B cell (primary cell): Measurements from ENCODE around the gene SULT2B1. TPM values are rescaled to one million over a fixed set of nuclear protein-coding genes. Genes with fewer than 3 reads are reported as not detected.

Experiments used
- ATAC-seq: fragments of 200-7000 bp; cut with Tn5 transposase; one replicate; pipeline ENCODE4 v1.10.0; 2021; ENCODE audit warnings: low read depth, mild to moderate bottlenecking, moderate number of reproducible peaks, moderate library complexity
- CTCF ChIA-PET: fragments of 350-600 bp; sonication (Branson Sonifier 250); formaldehyde crosslinking; loops from one replicate; lab custom pipeline; 2021; ENCODE audit warnings: antibody characterized with exemption, inconsistent platforms; lab: Charles Lee
- POLR2A ChIA-PET: fragments of 350-600 bp; sonication (Branson Sonifier 250); formaldehyde crosslinking; loops from one replicate; lab custom pipeline; 2021; ENCODE audit warnings: antibody characterized with exemption; lab: Charles Lee
- DNase-seq: peaks from one replicate; pipeline ENCODE4 v3.0.0; 2013
- H2AFZ ChIP-seq: 2 replicates; pipeline ENCODE4 v1.6.1; 2012; ENCODE audit warnings: mild to moderate bottlenecking, low read depth, low read length; ENCODE audit not compliant: insufficient read depth, poor library complexity, severe bottlenecking
- H3K27ac ChIP-seq, 2 donors: 1 replicate in 1 of 2; 2 replicates in 1 of 2; pipeline ENCODE4 v1.5.1; 2012 to 2013; ENCODE audit warnings: low read length in 2 of 2, mild to moderate bottlenecking in 2 of 2, moderate library complexity in 1 of 2
- H3K27me3 ChIP-seq, 4 experiments: fragments of 200-600 bp in 1 of 4; sonication (generic) in 1 of 4; replicated peaks in 1 of 4; 1 replicate in 2 of 4; 2 replicates in 2 of 4; pipeline versions ENCODE4 v1.6.1 to v1.7.0; 2013 to 2016; ENCODE audit warnings: low read length in 3 of 4, mild to moderate bottlenecking in 2 of 4, mixed read lengths in 1 of 4, moderate library complexity in 1 of 4; ENCODE audit not compliant: insufficient read depth in 4 of 4, control insufficient read depth in 3 of 4; ENCODE audit errors: control extremely low read depth in 1 of 4
- H3K36me3 ChIP-seq, 2 experiments: replicated peaks in 1 of 2; 1 replicate in 1 of 2; 2 replicates in 1 of 2; pipeline versions ENCODE4 v1.6.1 to v1.7.1; 2013; ENCODE audit warnings: low read length in 1 of 2; ENCODE audit not compliant: insufficient read depth in 2 of 2, control insufficient read depth in 1 of 2; ENCODE audit errors: control extremely low read depth in 1 of 2, extremely low read depth in 1 of 2
- H3K4me1 ChIP-seq, 2 donors: fragments of 200-600 bp in 1 of 2; sonication (generic) in 1 of 2; 1 replicate in 1 of 2; 2 replicates in 1 of 2; pipeline versions ENCODE4 v1.5.1 to v1.6.1; 2013 to 2017; ENCODE audit warnings: low read length in 2 of 2; ENCODE audit not compliant: control insufficient read depth in 2 of 2, insufficient read depth in 2 of 2
- H3K4me2 ChIP-seq: replicated peaks from 2 replicates; pipeline ENCODE3; 2012; ENCODE audit warnings: mild to moderate bottlenecking, low read depth, low read length; ENCODE audit not compliant: poor library complexity, severe bottlenecking
- H3K4me3 ChIP-seq, 5 experiments: fragments of 200-600 bp in 1 of 5; sonication (generic) in 1 of 5; 1 replicate in 3 of 5; 2 replicates in 2 of 5; pipeline versions ENCODE4 v1.5.1 to v1.7.0; 2011 to 2016; ENCODE audit warnings: low read length in 4 of 5, mild to moderate bottlenecking in 4 of 5, low read depth in 2 of 5, control low read depth in 1 of 5, moderate library complexity in 1 of 5; ENCODE audit not compliant: insufficient read depth in 1 of 5; ENCODE audit errors: control extremely low read depth in 1 of 5, extremely low read depth in 1 of 5
- H3K79me2 ChIP-seq: fragments of 200-600 bp; sonication (generic); one replicate; pipeline ENCODE4 v1.6.0; 2016; ENCODE audit warnings: low read length; ENCODE audit not compliant: control insufficient read depth, insufficient read depth
- H3K9ac ChIP-seq: fragments of 200-600 bp; sonication (generic); 2 replicates; pipeline ENCODE4 v1.6.1; 2017; ENCODE audit warnings: mild to moderate bottlenecking, low read length, moderate library complexity
- H3K9me3 ChIP-seq, 3 donors: one replicate each; pipeline versions ENCODE4 v1.6.1 to v1.7.1; 2013; ENCODE audit warnings: low read length in 2 of 3; ENCODE audit not compliant: control insufficient read depth in 2 of 3, insufficient read depth in 1 of 3; ENCODE audit errors: control extremely low read depth in 1 of 3
- H4K20me1 ChIP-seq: 2 replicates; pipeline ENCODE4 v1.6.0; 2012; ENCODE audit warnings: mild to moderate bottlenecking, low read length; ENCODE audit not compliant: insufficient read depth, control insufficient read depth, poor library complexity, severe bottlenecking
- H3K27ac Mint-ChIP-seq: one replicate; pipeline ENCODE4 v1.8.0; 2021; ENCODE audit warnings: mixed read lengths
- H3K27me3 Mint-ChIP-seq: one replicate; pipeline ENCODE4 v1.8.0; 2021; ENCODE audit warnings: mixed read lengths
- H3K4me1 Mint-ChIP-seq: one replicate; pipeline ENCODE4 v1.8.0; 2021; ENCODE audit warnings: mixed read lengths
- H3K4me3 Mint-ChIP-seq: one replicate; pipeline ENCODE4 v1.8.0; 2021; ENCODE audit warnings: mixed read lengths
- H3K9me3 Mint-ChIP-seq: one replicate; pipeline ENCODE4 v1.8.0; 2022; ENCODE audit warnings: mixed read lengths; ENCODE audit not compliant: insufficient read depth
- EZH2 ChIP-seq: IDR thresholded peaks from 2 replicates; pipeline ENCODE4 v1.6.1; 2012; ENCODE audit warnings: borderline replicate concordance, low read depth, mild to moderate bottlenecking, moderate library complexity, low read length; ENCODE audit not compliant: insufficient read depth, poor library complexity, severe bottlenecking
- WGBS: methylation state at CpG from one replicate; pipeline ENCODE4 v1.1.5; 2013; ENCODE audit warnings: missing lambda C conversion rate; ENCODE audit not compliant: insufficient coverage; 5-methylcytosine and 5-hydroxymethylcytosine counted together
- intact Hi-C: fragments of 100-400 bp; cut with micrococcal nuclease; formaldehyde crosslinking; loops from one replicate; pipeline ENCODE4 v1.10.0; 2022
- polyA plus RNA-seq: library from polyadenylated mRNA; depleted of rRNA; stranded (reverse); fragments of >200 nt; gene quantifications from 2 replicates; pipeline ENCODE4 v1.2.3, GENCODE V29; 2012
- total RNA-seq, 2 donors: library from RNA; stranded (reverse); fragments of 120-200 nt in 1 of 2; gene quantifications; 1 replicate in 1 of 2; 2 replicates in 1 of 2; pipeline versions ENCODE4 v1.2.3 to v1.2.4, GENCODE V29; 2013 to 2022
- TF ChIP-seq, protein P1 (sequence below): fragments of 200-600 bp; IDR thresholded peaks from one replicate; pipeline ENCODE4 v1.8.0; 2022; ENCODE audit warnings: antibody characterized with exemption, mild to moderate bottlenecking

The SULT2B1 gene
- total and polyA plus RNA-seq, 2 donors (not counting 1 experiment from before 2014, with no cell fraction given), result not detected

GRCh38 chr19:48595171-48595570 is 43.2 kb downstream of the SULT2B1 start:
- CTCF ChIA-PET, result interaction anchor here (0.5 to 2.9 kb wide), 4 partner anchors 11 to 193 kb away, joined by 3 to 13 read pairs (median 8); partner anchors contain the start of gene SPACA4
- intact Hi-C loops, result no loop called here
- POLR2A ChIA-PET, result interaction anchor here (0.7 kb wide), 1 partner anchor 10 kb away, joined by 3 read pairs; no protein-coding TSS in a partner anchor
- Histone ChIP-seq H3K4me1 (no peaks in the 10 kb centered on the region), H3K4me2 (no peak overlapping the region), H4K20me1 (no peaks in the 10 kb centered on the region), H3K36me3 (no peaks in the 10 kb centered on the region), H3K9ac (no peak overlapping the region), H2AFZ (no peak overlapping the region), H3K4me3 (no peak overlapping the region), H3K27ac (no peak overlapping the region), H3K79me2 (no peaks in the 10 kb centered on the region), H3K9me3 (no peaks in the 10 kb centered on the region), H3K27me3 (peaks cover 0 to 3% (median 0%) of the 10 kb centered on the region in 4 experiments)
- TF ChIP-seq EZH2, result no peak
- TF ChIP-seq, protein P1, sequence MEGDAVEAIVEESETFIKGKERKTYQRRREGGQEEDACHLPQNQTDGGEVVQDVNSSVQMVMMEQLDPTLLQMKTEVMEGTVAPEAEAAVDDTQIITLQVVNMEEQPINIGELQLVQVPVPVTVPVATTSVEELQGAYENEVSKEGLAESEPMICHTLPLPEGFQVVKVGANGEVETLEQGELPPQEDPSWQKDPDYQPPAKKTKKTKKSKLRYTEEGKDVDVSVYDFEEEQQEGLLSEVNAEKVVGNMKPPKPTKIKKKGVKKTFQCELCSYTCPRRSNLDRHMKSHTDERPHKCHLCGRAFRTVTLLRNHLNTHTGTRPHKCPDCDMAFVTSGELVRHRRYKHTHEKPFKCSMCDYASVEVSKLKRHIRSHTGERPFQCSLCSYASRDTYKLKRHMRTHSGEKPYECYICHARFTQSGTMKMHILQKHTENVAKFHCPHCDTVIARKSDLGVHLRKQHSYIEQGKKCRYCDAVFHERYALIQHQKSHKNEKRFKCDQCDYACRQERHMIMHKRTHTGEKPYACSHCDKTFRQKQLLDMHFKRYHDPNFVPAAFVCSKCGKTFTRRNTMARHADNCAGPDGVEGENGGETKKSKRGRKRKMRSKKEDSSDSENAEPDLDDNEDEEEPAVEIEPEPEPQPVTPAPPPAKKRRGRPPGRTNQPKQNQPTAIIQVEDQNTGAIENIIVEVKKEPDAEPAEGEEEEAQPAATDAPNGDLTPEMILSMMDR, result no peak
- H3K27me3 Mint-ChIP-seq, result peaks cover 4% of the 10 kb centered on the region
- ATAC-seq (no peak), DNase-seq (no peak)
- H3K4me1 Mint-ChIP-seq, result peaks cover 2% of the 10 kb centered on the region
- H3K27ac Mint-ChIP-seq, result no peak overlapping the region
- H3K9me3 Mint-ChIP-seq, result no peaks in the 10 kb centered on the region
- WGBS, result 88% methylated on average over 9 of the region's 9 CpGs
- H3K4me3 Mint-ChIP-seq, result no peak overlapping the region

GRCh38 chr19:48595833-48596232 is 43.9 kb downstream of the SULT2B1 start:
- peaks cover 2% of the 10 kb centered on the region for H3K4me1 Mint-ChIP-seq
- POLR2A ChIA-PET, result interaction anchor here (0.7 kb wide), 2 partner anchors 21 to 143 kb away, joined by 4 read pairs; no protein-coding TSS in a partner anchor
- no peak for ATAC-seq
- Histone ChIP-seq H3K9me3 (no peaks in the 10 kb centered on the region), H3K4me2 (no peak overlapping the region), H3K27me3 (peaks cover 0 to 3% (median 0%) of the 10 kb centered on the region in 4 experiments), H3K27ac (no peak overlapping the region), H3K4me3 (no peak overlapping the region), H4K20me1 (no peaks in the 10 kb centered on the region), H3K9ac (no peak overlapping the region), H3K79me2 (no peaks in the 10 kb centered on the region), H3K4me1 (no peaks in the 10 kb centered on the region), H2AFZ (no peak overlapping the region), H3K36me3 (no peaks in the 10 kb centered on the region)
- CTCF ChIA-PET, result interaction anchor here (0.6 to 2.9 kb wide), 3 partner anchors 11 to 193 kb away, joined by 4 to 13 read pairs (median 11); partner anchors contain the start of gene SPACA4
- H3K27ac Mint-ChIP-seq, result no peak overlapping the region
- intact Hi-C loops, result no loop called here
- WGBS, result 89% methylated on average over 6 of the region's 6 CpGs
- DNase-seq, result no peak
- TF ChIP-seq, protein P1, result no peak
- no peak for TF ChIP-seq EZH2
- H3K27me3 Mint-ChIP-seq, result peaks cover 4% of the 10 kb centered on the region
- no peak overlapping the region for H3K4me3 Mint-ChIP-seq
- H3K9me3 Mint-ChIP-seq, result no peaks in the 10 kb centered on the region
